Calu3 (cell line): ENCODE data around the gene ETV2. TPM values are rescaled to one million over a fixed set of nuclear protein-coding genes. Genes with fewer than 3 reads are reported as not detected.
"Not testable (repeated sequence)": the region's sequence is repeated elsewhere in the genome, so short reads cannot be mapped to it uniquely, and the experiment has no call there.

Experiments used
- BruUV-seq: library from RNA; stranded (reverse); fragments of 400-500 nt; replicated peaks from 2 replicates; lab custom pipeline; 2021; lab: Mats Ljungman, UMichigan
- CTCF ChIA-PET: fragments of 300-600 bp; sonication (Branson Sonifier 250); formaldehyde crosslinking; loops from one replicate; lab custom pipeline; 2022; ENCODE audit warnings: antibody characterized with exemption; lab: Charles Lee
- DNase-seq: peaks from one replicate; pipeline ENCODE4 v3.0.0; 2022
- H3K27ac Mint-ChIP-seq: one replicate; pipeline ENCODE4 v1.8.0; 2022; ENCODE audit warnings: mixed read lengths; ENCODE audit not compliant: unreplicated experiment
- H3K27me3 Mint-ChIP-seq: one replicate; pipeline ENCODE4 v1.8.0; 2022; ENCODE audit warnings: mixed read lengths; ENCODE audit not compliant: unreplicated experiment
- H3K36me3 Mint-ChIP-seq: one replicate; pipeline ENCODE4 v1.8.0; 2022; ENCODE audit warnings: mild to moderate bottlenecking, moderate library complexity, mixed read lengths; ENCODE audit not compliant: insufficient read depth, unreplicated experiment
- H3K4me1 Mint-ChIP-seq: one replicate; pipeline ENCODE4 v1.8.0; 2022; ENCODE audit warnings: mild to moderate bottlenecking, low read depth, mixed read lengths; ENCODE audit not compliant: unreplicated experiment
- H3K4me3 Mint-ChIP-seq: one replicate; pipeline ENCODE4 v1.8.0; 2022; ENCODE audit warnings: mild to moderate bottlenecking, low read depth, moderate library complexity, mixed read lengths; ENCODE audit not compliant: unreplicated experiment
- H3K9me3 Mint-ChIP-seq: one replicate; pipeline ENCODE4 v1.8.0; 2022; ENCODE audit warnings: low read depth, mixed read lengths; ENCODE audit not compliant: unreplicated experiment
- intact Hi-C: fragments of 100-400 bp; cut with micrococcal nuclease; formaldehyde crosslinking; loops from one replicate; pipeline ENCODE4 v1.10.0; 2022; ENCODE audit not compliant: unreplicated experiment
- total RNA-seq: library from RNA; stranded (reverse); gene quantifications from 2 replicates; pipeline ENCODE4 v1.2.3, GENCODE V29; 2022
- TF ChIP-seq, protein P1 (sequence below): fragments of 200-600 bp; IDR thresholded peaks from one replicate; pipeline ENCODE4 v1.8.0; 2022; ENCODE audit warnings: antibody characterized with exemption; ENCODE audit not compliant: unreplicated experiment

The ETV2 gene
- total RNA-seq, 1 experiment from 2014 or later = 1.3 TPM

DNA sequence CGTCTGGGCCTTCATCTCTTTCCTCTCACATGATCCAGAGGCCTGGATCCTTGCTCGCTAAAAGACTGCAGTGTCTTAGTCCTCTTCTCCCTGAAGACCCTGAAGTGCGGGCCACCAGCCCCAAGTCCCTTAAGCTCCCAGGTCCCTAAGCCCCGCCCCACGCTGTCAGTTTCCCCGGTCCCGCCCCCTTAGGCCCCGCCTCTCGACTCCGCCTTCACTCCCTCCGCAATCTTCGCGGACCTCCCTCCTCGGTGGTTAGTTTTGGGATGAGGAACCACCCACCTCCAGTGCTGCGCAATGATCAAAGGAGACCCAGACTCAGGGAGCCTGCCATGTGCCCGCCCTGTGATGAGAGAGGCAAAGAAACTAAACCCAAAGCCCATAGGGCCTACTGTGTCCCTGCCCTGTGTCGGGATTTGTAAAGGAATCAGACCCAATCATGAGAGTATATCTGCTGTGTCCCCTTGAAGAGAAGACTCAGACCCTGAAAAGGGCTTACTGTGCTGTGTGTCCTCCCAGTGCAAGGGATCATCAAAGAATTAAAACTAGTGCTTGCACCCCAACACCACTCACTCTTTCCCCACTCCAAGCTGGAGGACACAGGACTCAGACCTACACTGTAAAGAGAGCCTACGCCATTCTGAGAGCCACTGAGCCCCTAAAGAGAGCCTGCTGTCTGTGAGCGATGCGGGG, 3.6 kb downstream of the ETV2 start:
- H3K4me3 Mint-ChIP-seq = peak overlapping the region; percentile 79
- no peak overlapping the region for H3K27ac Mint-ChIP-seq
- BruUV-seq = no TSS peak
- H3K27me3 Mint-ChIP-seq = peaks cover 1% of the 10 kb centered on the region
- peaks cover 15% of the 10 kb centered on the region for H3K4me1 Mint-ChIP-seq
- intact Hi-C loops = no loop called here
- no peaks in the 10 kb centered on the region for H3K9me3 Mint-ChIP-seq
- TF ChIP-seq, protein P1, sequence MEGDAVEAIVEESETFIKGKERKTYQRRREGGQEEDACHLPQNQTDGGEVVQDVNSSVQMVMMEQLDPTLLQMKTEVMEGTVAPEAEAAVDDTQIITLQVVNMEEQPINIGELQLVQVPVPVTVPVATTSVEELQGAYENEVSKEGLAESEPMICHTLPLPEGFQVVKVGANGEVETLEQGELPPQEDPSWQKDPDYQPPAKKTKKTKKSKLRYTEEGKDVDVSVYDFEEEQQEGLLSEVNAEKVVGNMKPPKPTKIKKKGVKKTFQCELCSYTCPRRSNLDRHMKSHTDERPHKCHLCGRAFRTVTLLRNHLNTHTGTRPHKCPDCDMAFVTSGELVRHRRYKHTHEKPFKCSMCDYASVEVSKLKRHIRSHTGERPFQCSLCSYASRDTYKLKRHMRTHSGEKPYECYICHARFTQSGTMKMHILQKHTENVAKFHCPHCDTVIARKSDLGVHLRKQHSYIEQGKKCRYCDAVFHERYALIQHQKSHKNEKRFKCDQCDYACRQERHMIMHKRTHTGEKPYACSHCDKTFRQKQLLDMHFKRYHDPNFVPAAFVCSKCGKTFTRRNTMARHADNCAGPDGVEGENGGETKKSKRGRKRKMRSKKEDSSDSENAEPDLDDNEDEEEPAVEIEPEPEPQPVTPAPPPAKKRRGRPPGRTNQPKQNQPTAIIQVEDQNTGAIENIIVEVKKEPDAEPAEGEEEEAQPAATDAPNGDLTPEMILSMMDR = no peak
- CTCF ChIA-PET = interaction anchor here (1.3 kb wide), 1 partner anchor 24 kb away, joined by 8 read pairs; no protein-coding TSS in a partner anchor
- peak; percentile 77 for DNase-seq
- peaks cover 47% of the 10 kb centered on the region for H3K36me3 Mint-ChIP-seq

GRCh38 chr19:35645680-35646511, 4.4 kb downstream of the ETV2 start:
- Mint-ChIP-seq H3K27me3 (no peaks in the 10 kb centered on the region), H3K36me3 (peaks cover 48% of the 10 kb centered on the region), H3K4me1 (peaks cover 17% of the 10 kb centered on the region), H3K4me3 (no peak overlapping the region), H3K9me3 (no peaks in the 10 kb centered on the region), H3K27ac (no peak overlapping the region)
- intact Hi-C loops = no loop called here
- TF ChIP-seq, protein P1 = no peak
- DNase-seq = no peak
- no TSS peak for BruUV-seq
- CTCF ChIA-PET = interaction anchor here (0.6 kb wide), 1 partner anchor 25 kb away, joined by 7 read pairs; no protein-coding TSS in a partner anchor

DNA sequence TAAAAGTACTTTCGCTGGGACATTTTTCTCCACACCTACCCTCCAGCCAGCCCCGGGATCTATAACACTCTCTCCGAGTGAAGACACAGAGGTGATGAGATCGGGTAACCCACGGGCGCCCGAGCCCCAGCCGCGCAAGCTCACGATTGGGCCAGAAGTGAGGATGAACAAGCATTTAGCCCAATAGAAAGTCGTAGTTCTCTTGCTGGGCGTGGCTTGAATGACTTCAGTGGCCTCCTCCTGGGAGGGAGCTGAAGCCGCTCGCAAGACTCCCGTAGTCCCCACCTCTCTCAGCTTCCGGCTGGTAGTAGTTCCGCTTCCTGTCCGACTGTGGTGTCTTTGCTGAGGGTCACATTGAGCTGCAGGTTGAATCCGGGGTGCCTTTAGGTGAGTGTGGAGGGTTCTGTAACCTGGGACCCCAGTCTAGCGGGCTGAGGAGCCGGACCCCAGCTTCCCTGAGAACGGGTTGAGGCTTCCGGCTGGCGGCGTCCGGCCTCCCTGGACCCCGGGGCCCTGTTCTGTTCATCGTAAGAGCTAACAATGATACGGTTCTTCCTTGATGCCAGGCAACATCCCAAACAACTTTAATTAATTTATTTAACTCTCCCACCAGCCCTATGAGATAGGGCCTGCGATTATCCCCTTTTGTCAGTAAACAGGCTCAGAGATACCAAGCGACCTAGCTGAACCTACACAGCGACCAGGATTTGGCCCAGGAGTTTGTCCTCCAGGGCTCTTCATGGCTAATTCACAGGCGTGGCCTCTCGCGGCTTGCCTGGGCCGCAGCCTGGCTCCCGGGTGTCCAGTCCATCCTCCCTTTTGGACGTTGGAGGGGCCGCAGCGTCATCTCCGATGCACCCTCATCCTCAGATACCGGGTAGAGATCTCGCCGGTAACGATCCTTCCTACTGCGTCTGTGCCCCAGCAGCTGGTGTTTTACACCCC, 6.7 kb downstream of the ETV2 start, which contains the start of gene COX6B1:
TSS of gene COX6B1 (plus strand) at position 307 of the 945 bp plus-strand sequence. CDS start 2,921 bp downstream, outside the sequence.
- no peaks in the 10 kb centered on the region for H3K27me3 Mint-ChIP-seq
- peak; percentile 94 for DNase-seq
- H3K4me1 Mint-ChIP-seq = peaks cover 28% of the 10 kb centered on the region
- peaks cover 61% of the 10 kb centered on the region for H3K36me3 Mint-ChIP-seq
- TSS peak; percentile 73 for BruUV-seq
- H3K4me3 Mint-ChIP-seq = peak within 1 kb of the TSS; percentile 88
- peak within 1 kb of the TSS; percentile 78 for H3K27ac Mint-ChIP-seq
- intact Hi-C loops = no loop called here
- no peaks in the 10 kb centered on the region for H3K9me3 Mint-ChIP-seq
- TF ChIP-seq, protein P1 = no peak
- CTCF ChIA-PET = interaction anchor here (0.6 to 1.2 kb wide), 5 partner anchors 89 to 279 kb away, joined by 3 to 11 read pairs (median 5); partner anchors contain the start of genes PSENEN and U2AF1L4

DNA sequence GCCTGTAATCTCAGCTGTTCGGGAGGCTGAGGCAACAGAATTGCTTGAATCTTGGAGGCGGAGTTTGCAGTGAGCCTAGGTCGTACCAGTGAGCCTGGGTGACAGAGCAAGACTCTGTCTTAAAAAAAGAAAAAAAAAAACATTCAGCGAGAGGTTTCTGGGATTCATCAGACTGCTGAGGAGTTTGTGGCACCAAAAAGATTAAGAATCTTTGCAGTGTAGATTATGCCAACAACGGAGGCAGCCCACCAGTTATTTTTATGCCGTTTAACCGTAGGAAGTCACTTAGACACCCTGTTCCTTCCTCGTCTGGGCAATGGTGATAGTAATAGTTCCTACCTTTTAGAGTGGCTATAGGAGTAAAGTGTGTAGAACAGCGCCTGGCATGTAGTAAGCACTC, 9.0 kb downstream of the ETV2 start:
- CTCF ChIA-PET = no interaction called here
- no peak overlapping the region for H3K4me3 Mint-ChIP-seq

GRCh38 chr19:35654828-35655227, 13.3 kb downstream of the ETV2 start:
- BruUV-seq, H3K9me3 Mint-ChIP-seq, intact Hi-C loops, DNase-seq, H3K27me3 Mint-ChIP-seq, H3K27ac Mint-ChIP-seq, H3K4me3 Mint-ChIP-seq: not testable (repeated sequence)
- CTCF ChIA-PET = interaction anchor here (0.6 kb wide), 1 partner anchor 25 kb away, joined by 4 read pairs; no protein-coding TSS in a partner anchor
- H3K4me1 Mint-ChIP-seq = peaks cover 13% of the 10 kb centered on the region
- peaks cover 78% of the 10 kb centered on the region for H3K36me3 Mint-ChIP-seq

More for the DNA sequence above, 9.0 kb downstream of the ETV2 start:
- Mint-ChIP-seq H3K27ac (no peak overlapping the region), H3K36me3 (peaks cover 63% of the 10 kb centered on the region), H3K27me3 (no peaks in the 10 kb centered on the region), H3K4me1 (peaks cover 13% of the 10 kb centered on the region), H3K9me3 (no peaks in the 10 kb centered on the region)
- no peak for DNase-seq
- intact Hi-C loops = no loop called here
- TF ChIP-seq, protein P1 = no peak
- no TSS peak for BruUV-seq
